GM15510 (cell line): ENCODE data around the gene C10orf105.

Source experiments
- POLR2A ChIP-seq: IDR thresholded peaks from 3 replicates; pipeline ENCODE4 v1.6.1; 2011; ENCODE audit warnings: borderline replicate concordance; ENCODE audit not compliant: insufficient read length; ENCODE audit errors: extremely low read depth

The C10orf105 gene

GRCh38 chr10:71731791-71732190 is 12.2 kb upstream of the C10orf105 start:
- TF ChIP-seq POLR2A, result no peak

GRCh38 chr10:71729161-71729636 is 9.6 kb upstream of the C10orf105 start:
- TF ChIP-seq POLR2A, result no peak

GRCh38 chr10:71727738-71728737 is 8.5 kb upstream of the C10orf105 start:
- no peak for TF ChIP-seq POLR2A

- no peak for TF ChIP-seq POLR2A
Observed at GRCh38 chr10:71727105-71727737, 7.6 kb upstream of the C10orf105 start.

- TF ChIP-seq POLR2A, result no peak
Observed at GRCh38 chr10:71726580-71727104, 7.1 kb upstream of the C10orf105 start.

DNA sequence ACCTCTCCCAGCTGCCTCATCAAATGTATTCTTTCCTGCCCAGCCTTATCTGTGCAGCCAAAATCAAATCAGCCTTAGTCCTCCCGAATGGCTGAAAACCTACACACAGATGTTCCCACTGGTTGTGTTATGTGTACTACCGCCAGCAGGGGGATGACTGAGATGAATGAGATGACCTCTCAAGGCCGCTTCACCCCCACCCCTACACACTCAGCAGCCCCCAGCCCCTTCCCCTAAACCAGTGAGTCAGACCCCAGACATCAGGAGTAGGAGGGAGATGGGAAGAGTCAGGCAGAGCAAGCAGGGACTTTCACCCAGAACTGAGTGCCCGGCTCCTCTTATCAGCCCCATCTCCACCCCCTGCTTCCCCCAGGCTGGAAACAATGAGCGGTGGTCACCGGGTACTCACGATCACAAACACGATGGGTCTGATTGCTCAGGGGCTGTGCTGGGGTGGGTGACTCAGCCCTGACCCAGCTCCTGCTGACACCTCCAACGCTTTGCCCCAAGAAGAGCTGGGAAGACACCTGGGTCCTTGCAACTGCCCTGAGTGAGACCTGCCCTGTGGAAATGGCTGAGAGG is 6.5 kb upstream of the C10orf105 start:
- TF ChIP-seq POLR2A, result no peak

GRCh38 chr10:71725249-71725648 is 5.7 kb upstream of the C10orf105 start:
- TF ChIP-seq POLR2A, result no peak

- no peak for TF ChIP-seq POLR2A
Observed at GRCh38 chr10:71724539-71724938, 5.0 kb upstream of the C10orf105 start.

GRCh38 chr10:71723311-71723710 is 3.7 kb upstream of the C10orf105 start:
- no peak for TF ChIP-seq POLR2A

DNA sequence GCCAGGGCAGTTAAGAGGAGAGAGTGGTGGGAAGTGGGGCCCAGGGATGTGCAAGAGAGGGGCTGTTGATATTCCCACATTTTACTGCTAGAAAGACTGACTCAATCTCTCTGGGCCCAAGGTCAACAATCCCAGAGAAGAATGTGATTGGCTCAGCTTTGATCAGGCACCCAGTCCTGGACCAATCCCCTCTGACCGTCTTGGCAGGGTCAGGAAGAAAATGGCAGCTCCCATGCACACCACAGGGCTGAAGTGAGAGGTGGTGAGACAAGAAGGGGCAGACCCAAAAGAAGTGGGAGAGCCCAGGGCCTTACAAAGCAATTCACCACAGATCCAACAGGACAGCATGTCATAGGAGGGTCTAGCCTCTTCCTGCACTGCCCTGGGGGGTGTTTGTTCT is 3.3 kb upstream of the C10orf105 start:
- TF ChIP-seq POLR2A, result no peak

- TF ChIP-seq POLR2A, result no peak
Observed at GRCh38 chr10:71721313-71721712, 1.7 kb upstream of the C10orf105 start.

- TF ChIP-seq POLR2A, result no peak
Observed at GRCh38 chr10:71720288-71720687, 710 bp upstream of the C10orf105 start.

- TF ChIP-seq POLR2A, result no peak
Observed at GRCh38 chr10:71719042-71719441, 536 bp downstream of the C10orf105 start.

GRCh38 chr10:71718165-71718698 is 1.3 kb downstream of the C10orf105 start:
- TF ChIP-seq POLR2A, result no peak

GRCh38 chr10:71717551-71717951 is 2.0 kb downstream of the C10orf105 start:
- TF ChIP-seq POLR2A, result no peak

- TF ChIP-seq POLR2A, result no peak
Observed at GRCh38 chr10:71717056-71717455, 2.5 kb downstream of the C10orf105 start.

DNA sequence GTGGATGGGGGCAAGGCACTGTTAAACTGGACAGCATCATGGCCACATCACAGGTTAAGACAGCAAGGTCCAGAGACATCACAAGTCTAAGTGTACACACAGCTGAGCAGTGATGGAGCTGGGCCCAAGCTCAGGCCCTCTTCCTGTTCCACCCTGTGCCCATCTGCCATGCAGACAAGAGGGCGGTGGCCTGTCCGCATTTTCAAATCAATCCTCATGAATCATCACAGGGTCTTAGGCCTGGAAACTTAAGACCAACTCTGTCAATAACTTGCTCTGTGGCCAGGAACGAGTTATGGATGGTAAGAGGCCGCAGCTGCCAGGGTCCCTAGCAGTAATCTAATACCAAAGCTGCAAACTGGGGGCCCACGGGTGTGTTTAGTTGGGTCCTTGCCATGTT is 3.2 kb downstream of the C10orf105 start:
- TF ChIP-seq POLR2A, result no peak
